Esophagus squamous epithelium (tissue), 5 donors: ENCODE measurements around the gene TUBB6. TPM values are rescaled to one million over a fixed set of nuclear protein-coding genes. Genes with fewer than 3 reads are reported as not detected.

Experiments used
- DNase-seq: peaks from one replicate; lab custom pipeline; 2025; lab: John Stamatoyannopoulos, UW
- H3K27ac ChIP-seq, 4 donors: fragments of 200-600 bp; sonication (generic); one replicate each; pipeline ENCODE4 v1.5.1; 2016 to 2019; ENCODE audit warnings: mild to moderate bottlenecking in 1 of 4
- H3K27me3 ChIP-seq, 4 donors: fragments of 200-600 bp; sonication (generic); 1 replicate in 3 of 4; 2 replicates in 1 of 4; pipeline versions ENCODE4 v1.5.1 to v1.6.0; 2017 to 2021; ENCODE audit warnings: antibody characterized with exemption in 1 of 4
- H3K36me3 ChIP-seq, 3 donors: fragments of 200-600 bp; sonication (generic); one replicate each; pipeline ENCODE4 v1.5.1; 2016 to 2019
- H3K4me1 ChIP-seq, 3 donors: fragments of 200-600 bp; sonication (generic); one replicate each; pipeline ENCODE4 v1.5.1; 2017 to 2019
- H3K4me3 ChIP-seq, 4 donors: fragments of 200-600 bp; sonication (generic); 1 replicate in 3 of 4; 2 replicates in 1 of 4; pipeline ENCODE4 v1.5.1; 2016 to 2019; ENCODE audit warnings: mild to moderate bottlenecking in 2 of 4, moderate library complexity in 1 of 4
- H3K9me3 ChIP-seq, 3 donors: fragments of 200-600 bp; sonication (generic); one replicate each; pipeline ENCODE4 v1.5.1; 2016 to 2019
- POLR2A ChIP-seq, 4 donors: fragments of 450-650 bp; IDR thresholded peaks; one replicate each; pipeline ENCODE4 v1.6.1; 2017; ENCODE audit warnings: antibody characterized with exemption in 4 of 4, mild to moderate bottlenecking in 4 of 4, moderate library complexity in 3 of 4
- WGBS, 2 donors: methylation state at CpG; one replicate each; pipeline ENCODE4 v1.1.5; 2018; 5-methylcytosine and 5-hydroxymethylcytosine counted together
- intact Hi-C: fragments of 100-400 bp; cut with DNase I; formaldehyde crosslinking; loops from one replicate; pipeline ENCODE4 v1.15.0; 2022
- total RNA-seq, 4 donors: library from RNA; depleted of rRNA; stranded (reverse); fragments of >200 nt; gene quantifications; one replicate each; pipeline ENCODE4 v1.1.0, GENCODE V29; 2016
- TF ChIP-seq, protein P1 (sequence below), 6 experiments: fragments of 450-650 bp in 4 of 6; fragments of 200-600 bp in 2 of 6; sonication (generic) in 2 of 6; IDR thresholded peaks; one replicate each; pipeline ENCODE4 v1.5.1; 2016 to 2019; ENCODE audit warnings: antibody characterized with exemption in 6 of 6, mild to moderate bottlenecking in 4 of 6, moderate library complexity in 4 of 6
- donor health status: DM: yes; HTN: yes; CAD: no.

Gene TUBB6
- total RNA-seq, 4 donors from 2014 or later, result 288 to 406 (median 337) TPM

DNA sequence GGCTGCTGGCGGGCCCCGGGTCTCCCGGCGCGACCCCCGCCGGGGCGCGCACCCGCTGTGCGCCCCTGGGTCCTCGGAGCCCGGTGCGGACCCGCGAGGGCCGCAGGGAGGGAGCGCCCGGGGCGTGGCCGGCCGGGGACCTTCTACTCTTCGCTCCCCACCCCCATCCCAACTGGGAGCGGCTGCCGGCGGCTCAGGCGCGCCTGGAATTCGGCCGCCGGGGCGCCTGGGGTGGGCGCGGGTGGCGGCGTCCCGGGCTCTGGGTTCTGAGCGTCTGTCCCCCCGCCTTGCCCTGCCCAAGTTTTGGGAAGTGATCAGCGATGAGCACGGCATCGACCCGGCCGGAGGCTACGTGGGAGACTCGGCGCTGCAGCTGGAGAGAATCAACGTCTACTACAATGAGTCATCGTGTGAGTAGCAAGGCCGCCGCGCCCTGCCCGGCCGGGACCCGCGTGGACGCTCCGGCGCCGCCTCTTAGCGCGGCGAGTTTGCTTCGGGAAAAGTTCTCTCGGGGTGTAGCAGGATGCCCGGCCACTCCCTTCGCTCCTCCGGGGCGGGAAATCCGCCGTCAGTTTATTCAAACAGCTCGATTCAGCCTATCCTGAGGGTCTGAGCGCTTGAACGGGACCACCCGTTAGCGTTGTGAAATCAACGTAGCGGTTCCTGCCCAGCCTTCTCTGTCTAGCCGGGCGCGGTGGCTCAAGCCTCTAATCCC lies 502 bp downstream of the TUBB6 start:
- Histone ChIP-seq H3K36me3 (peaks cover 0 to 31% (median 16%) of the 10 kb centered on the region in 3 donors), H3K4me3 (peak overlapping the region; percentile 63 to 96 (median 91)), H3K4me1 (peaks cover 19 to 67% (median 26%) of the 10 kb centered on the region in 3 donors), H3K27me3 (peaks cover 0 to 8% (median 0%) of the 10 kb centered on the region in 4 donors), H3K27ac (peak overlapping the region; percentile 95 to 100 (median 99)), H3K9me3 (peaks cover 0 to 15% (median 11%) of the 10 kb centered on the region in 3 donors)
- DNase-seq, result peak; percentile 21
- intact Hi-C loops, result no loop called here
- TF ChIP-seq POLR2A (IDR thresholded peaks at IDR 0.05), result peak in 2 of 4 donors; percentile 58 to 65
- TF ChIP-seq, protein P1, sequence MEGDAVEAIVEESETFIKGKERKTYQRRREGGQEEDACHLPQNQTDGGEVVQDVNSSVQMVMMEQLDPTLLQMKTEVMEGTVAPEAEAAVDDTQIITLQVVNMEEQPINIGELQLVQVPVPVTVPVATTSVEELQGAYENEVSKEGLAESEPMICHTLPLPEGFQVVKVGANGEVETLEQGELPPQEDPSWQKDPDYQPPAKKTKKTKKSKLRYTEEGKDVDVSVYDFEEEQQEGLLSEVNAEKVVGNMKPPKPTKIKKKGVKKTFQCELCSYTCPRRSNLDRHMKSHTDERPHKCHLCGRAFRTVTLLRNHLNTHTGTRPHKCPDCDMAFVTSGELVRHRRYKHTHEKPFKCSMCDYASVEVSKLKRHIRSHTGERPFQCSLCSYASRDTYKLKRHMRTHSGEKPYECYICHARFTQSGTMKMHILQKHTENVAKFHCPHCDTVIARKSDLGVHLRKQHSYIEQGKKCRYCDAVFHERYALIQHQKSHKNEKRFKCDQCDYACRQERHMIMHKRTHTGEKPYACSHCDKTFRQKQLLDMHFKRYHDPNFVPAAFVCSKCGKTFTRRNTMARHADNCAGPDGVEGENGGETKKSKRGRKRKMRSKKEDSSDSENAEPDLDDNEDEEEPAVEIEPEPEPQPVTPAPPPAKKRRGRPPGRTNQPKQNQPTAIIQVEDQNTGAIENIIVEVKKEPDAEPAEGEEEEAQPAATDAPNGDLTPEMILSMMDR (IDR thresholded peaks at IDR 0.05), result peak in 1 of 6 experiments; percentile 6
- 7% methylated on average over 6 of the region's 81 CpGs; no CpG with 5 or more reads in 1 of the 2 donors for WGBS, 2 donors

DNA sequence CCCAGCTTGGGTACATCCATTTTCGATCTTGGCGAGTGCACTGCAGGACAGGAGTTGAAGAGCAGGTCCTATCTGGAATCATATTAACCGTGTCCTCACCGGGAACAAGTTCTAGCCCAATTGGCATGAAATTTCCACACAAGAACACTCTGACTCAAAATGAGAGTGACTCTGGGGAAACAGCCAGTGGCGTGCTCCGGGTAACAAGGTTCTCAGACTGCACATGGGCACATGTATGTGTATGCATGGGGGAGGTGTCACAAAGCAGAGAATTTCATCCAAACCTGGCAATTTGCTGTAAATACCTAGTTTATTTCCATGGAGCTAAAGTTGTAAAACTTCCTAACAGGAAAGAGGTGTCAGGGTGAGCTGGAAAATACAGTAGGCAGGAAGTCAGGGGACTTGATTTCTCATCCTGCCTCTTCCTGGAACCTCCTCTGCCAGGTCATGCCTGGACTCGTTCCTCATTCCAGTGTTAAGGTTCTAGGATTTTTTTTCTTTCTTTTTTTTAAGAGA lies 1.7 kb downstream of the TUBB6 start:
- Histone ChIP-seq H3K36me3 (peaks cover 0 to 42% (median 16%) of the 10 kb centered on the region in 3 donors), H3K4me1 (peaks cover 28 to 76% (median 34%) of the 10 kb centered on the region in 3 donors), H3K4me3 (peak overlapping the region; percentile 63 to 96 (median 91)), H3K27ac (peak overlapping the region; percentile 95 to 100 (median 99)), H3K9me3 (peaks cover 0 to 15% (median 11%) of the 10 kb centered on the region in 3 donors), H3K27me3 (peaks cover 0 to 8% (median 0%) of the 10 kb centered on the region in 4 donors)
- peak in 1 of 4 donors; percentile 35 for TF ChIP-seq POLR2A (IDR thresholded peaks at IDR 0.05)
- TF ChIP-seq, protein P1 (IDR thresholded peaks at IDR 0.05), result no peak
- DNase-seq, result no peak
- intact Hi-C loops, result no loop called here
- WGBS, 2 donors, result 18 to 19% methylated on average over 7 of the region's 7 CpGs

DNA sequence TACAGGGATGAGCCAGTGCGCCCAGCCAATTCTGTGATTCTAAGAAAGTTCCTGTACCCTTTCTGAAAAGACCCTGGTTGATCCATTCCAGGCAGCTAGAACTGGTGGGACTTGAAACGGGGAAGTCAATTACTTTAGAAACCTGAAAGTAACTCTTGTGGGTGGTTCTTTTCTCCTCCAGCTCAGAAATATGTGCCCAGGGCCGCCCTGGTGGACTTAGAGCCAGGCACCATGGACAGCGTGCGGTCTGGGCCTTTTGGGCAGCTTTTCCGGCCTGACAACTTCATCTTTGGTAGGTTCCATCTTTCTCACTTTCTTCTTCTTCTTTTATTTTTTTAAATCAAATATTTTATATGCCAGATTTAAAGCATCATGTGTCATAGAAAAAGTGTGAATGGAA lies 2.7 kb downstream of the TUBB6 start:
- Histone ChIP-seq H3K9me3 (peaks cover 0 to 15% (median 11%) of the 10 kb centered on the region in 3 donors), H3K4me3 (peak overlapping the region in 2 of 4 donors; percentile 96), H3K4me1 (peaks cover 35 to 76% (median 39%) of the 10 kb centered on the region in 3 donors), H3K27me3 (peaks cover 0 to 8% (median 0%) of the 10 kb centered on the region in 4 donors), H3K27ac (peak overlapping the region; percentile 5 to 100 (median 97)), H3K36me3 (peaks cover 0 to 52% (median 16%) of the 10 kb centered on the region in 3 donors)
- no peak for DNase-seq
- WGBS, 2 donors, result 94 to 96% methylated on average over 6 of the region's 6 CpGs
- intact Hi-C loops, result no loop called here
- no peak for TF ChIP-seq POLR2A (IDR thresholded peaks at IDR 0.05)
- TF ChIP-seq, protein P1 (IDR thresholded peaks at IDR 0.05), result no peak

DNA sequence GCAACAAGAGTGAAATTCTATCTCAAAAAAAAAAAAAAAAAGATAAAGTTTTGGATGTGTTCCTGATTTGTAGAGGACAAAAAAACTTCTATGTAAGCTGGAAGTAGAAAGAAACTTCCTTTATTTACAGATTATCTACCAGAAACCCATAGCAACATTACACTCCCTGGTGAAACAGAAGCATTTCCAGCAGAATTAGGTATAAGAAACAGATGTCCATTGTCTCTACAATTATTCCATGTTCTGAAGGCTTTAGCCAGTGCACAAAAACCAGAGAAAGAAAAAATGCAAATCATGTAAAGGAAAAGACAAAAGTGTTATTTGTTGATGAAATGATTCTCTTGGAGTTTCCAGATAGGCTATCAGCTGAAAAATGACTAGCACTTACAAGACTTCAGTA lies 4.9 kb downstream of the TUBB6 start:
- Histone ChIP-seq H3K27ac (peak overlapping the region in 2 of 4 donors; percentile 80 to 85), H3K4me3 (no peak overlapping the region), H3K4me1 (peaks cover 33 to 77% (median 53%) of the 10 kb centered on the region in 3 donors)

More for the DNA sequence above, 4.9 kb downstream of the TUBB6 start:
- TF ChIP-seq, protein P1 (IDR thresholded peaks at IDR 0.05), result no peak
- TF ChIP-seq POLR2A (IDR thresholded peaks at IDR 0.05), result no peak
- no peak for DNase-seq
- Histone ChIP-seq H3K36me3 (peaks cover 0 to 75% (median 16%) of the 10 kb centered on the region in 3 donors), H3K27me3 (peaks cover 0 to 8% (median 0%) of the 10 kb centered on the region in 4 donors), H3K9me3 (peaks cover 0 to 15% (median 11%) of the 10 kb centered on the region in 3 donors)
- intact Hi-C loops, result no loop called here
